ENCODE results near the gene PABPN1.

The PABPN1 gene

DNA sequence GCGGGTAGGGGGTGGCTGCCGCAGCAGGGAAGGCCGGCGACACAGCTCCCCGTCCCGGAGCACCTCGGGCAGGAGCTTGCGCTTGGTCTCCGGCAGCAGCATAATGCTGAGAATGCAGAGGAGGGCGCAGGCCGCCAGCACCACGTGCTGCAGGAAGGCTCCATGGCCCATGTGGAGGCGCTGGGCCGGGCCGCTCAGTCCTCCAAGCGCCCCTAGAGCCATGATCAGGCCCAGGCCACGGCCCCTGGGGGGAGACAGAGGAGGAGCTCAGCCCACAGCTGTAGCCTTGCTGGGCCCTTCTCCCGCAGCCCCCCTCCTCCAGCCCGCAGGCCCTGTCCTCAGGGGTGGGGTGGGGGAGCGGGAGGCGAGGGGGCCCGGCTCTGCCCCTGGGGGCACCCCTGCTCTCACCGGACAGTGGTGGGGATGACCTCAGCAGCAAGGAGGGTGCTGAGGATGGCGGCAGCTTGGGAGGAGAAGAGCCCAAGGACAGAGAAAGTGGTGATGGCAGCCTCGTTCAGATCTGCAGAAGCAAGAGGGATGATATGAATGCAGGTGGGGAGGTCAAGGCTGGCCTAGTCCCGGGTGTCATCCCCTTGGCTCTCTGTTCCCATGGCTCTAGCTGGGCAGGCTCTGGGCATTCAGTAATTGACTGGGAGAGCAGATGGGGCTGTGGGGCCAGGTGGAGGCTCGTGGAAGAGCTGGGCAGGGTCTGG, 25.6 kb downstream of the PABPN1 start:
- Histone ChIP-seq H3K27ac (no peak overlapping the region), H3K4me3 (no peak overlapping the region)
- no peak for DNase-seq (ENCODE audit: low spot score)
- TF ChIP-seq, protein P1, sequence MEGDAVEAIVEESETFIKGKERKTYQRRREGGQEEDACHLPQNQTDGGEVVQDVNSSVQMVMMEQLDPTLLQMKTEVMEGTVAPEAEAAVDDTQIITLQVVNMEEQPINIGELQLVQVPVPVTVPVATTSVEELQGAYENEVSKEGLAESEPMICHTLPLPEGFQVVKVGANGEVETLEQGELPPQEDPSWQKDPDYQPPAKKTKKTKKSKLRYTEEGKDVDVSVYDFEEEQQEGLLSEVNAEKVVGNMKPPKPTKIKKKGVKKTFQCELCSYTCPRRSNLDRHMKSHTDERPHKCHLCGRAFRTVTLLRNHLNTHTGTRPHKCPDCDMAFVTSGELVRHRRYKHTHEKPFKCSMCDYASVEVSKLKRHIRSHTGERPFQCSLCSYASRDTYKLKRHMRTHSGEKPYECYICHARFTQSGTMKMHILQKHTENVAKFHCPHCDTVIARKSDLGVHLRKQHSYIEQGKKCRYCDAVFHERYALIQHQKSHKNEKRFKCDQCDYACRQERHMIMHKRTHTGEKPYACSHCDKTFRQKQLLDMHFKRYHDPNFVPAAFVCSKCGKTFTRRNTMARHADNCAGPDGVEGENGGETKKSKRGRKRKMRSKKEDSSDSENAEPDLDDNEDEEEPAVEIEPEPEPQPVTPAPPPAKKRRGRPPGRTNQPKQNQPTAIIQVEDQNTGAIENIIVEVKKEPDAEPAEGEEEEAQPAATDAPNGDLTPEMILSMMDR (IDR thresholded peaks at IDR 0.05) = no peak

DNA sequence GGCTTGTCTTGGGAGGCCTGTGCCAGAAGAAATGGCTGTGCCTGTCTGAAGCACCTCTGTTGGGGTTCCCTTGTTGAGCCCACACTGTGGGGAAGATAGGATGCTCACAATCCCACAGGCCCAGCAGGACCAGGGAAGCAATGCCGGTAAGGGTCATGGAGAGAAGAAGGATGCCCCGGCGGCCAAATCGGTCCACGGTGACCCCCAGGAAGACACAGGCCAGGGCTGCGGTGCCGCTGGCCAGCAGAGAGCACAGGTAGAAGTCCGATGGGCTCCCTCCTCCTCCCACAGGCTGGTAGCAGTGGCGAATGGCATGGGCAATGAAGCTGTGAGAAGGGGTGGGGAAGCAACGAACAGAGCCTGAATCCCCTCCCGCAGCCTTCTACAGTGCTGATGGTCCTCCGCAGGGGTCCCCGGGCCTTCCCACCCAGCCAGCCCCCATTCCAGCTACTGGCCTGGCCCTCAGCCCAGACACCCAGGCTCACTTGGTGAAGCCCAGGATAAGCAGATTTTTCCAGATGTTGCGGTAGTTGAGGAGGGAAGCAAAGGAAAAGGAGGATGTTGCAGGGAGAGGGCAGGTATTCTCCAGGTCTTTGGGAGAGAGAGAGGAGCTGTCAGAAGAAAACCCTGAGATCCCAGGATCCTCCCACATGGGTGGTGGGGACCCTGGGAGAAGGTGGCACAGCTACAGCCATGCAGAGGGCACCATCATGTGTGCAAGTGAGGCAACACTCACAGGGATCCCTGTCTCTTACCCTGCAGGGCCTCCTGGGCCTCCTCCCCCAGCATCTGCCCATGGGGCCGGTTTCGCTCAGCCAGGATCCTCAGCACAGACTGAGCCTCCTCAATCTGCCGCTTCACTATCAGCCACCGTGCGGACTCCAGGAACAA, 26.4 kb downstream of the PABPN1 start:
- H3K27ac ChIP-seq = no peak overlapping the region
- TF ChIP-seq, protein P1 (IDR thresholded peaks at IDR 0.05) = no peak

DNA sequence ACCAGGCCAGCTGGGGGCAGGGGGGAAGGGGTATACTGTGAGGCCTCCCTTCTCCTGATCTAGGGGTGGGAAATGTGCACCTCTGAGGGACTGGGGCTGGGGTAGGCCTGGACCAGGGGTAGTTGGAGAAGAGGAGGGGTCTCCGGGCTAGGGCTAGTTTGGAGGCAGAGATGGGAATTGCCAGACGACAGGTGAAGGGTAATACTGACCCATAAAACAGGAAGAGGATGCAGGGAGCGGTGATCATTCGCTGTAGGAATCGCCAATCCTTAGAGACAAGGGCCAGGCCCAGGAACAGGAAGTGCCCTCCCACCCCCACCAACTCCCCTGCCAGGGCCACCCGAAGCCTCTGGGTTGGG, 27.0 kb downstream of the PABPN1 start:
- Histone ChIP-seq H3K4me3 (no peak overlapping the region), H3K27ac (no peak overlapping the region)
- no peak for DNase-seq (ENCODE audit: low spot score)
- TF ChIP-seq, protein P1 (IDR thresholded peaks at IDR 0.05) = no peak

More for the DNA sequence above, 26.4 kb downstream of the PABPN1 start:
- no peak for DNase-seq (ENCODE audit: low spot score)
- H3K4me3 ChIP-seq = no peak overlapping the region

DNA sequence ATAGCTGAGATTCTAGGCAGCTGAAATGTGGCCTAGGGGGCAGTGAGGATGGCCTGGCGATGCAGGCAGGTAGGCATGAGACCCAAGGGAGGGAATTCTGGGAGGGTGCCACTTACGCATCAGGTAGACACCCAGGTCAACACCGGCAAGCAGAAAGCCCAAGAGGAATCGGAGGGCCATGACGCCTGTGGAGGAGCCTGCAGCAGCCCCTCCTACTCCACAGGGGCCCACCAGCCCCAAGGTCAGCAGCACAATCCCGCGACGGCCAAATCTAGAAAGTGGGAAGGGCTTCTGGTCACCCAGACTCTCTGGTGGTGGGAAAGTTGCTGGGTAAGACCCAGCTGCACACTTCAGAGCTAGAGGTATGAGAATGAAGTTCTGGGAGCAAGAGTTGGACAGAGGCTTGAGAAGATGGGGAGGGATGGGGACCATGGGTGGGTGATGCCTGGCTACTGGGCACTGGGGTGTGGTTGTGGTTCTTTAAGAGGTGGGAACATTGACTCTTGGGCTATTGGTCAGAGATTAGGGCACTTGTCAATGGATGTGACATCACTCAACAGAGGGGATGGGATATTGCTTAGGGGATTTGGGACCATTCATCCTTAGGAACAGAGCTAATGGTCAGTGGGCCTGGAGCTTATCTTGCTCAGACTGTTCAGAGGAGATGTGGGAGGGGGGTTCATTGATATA, 28.0 kb downstream of the PABPN1 start:
- H3K27ac ChIP-seq = no peak overlapping the region
- TF ChIP-seq, protein P1 (IDR thresholded peaks at IDR 0.05) = no peak
- DNase-seq (ENCODE audit: low spot score) = peak; percentile 64

DNA sequence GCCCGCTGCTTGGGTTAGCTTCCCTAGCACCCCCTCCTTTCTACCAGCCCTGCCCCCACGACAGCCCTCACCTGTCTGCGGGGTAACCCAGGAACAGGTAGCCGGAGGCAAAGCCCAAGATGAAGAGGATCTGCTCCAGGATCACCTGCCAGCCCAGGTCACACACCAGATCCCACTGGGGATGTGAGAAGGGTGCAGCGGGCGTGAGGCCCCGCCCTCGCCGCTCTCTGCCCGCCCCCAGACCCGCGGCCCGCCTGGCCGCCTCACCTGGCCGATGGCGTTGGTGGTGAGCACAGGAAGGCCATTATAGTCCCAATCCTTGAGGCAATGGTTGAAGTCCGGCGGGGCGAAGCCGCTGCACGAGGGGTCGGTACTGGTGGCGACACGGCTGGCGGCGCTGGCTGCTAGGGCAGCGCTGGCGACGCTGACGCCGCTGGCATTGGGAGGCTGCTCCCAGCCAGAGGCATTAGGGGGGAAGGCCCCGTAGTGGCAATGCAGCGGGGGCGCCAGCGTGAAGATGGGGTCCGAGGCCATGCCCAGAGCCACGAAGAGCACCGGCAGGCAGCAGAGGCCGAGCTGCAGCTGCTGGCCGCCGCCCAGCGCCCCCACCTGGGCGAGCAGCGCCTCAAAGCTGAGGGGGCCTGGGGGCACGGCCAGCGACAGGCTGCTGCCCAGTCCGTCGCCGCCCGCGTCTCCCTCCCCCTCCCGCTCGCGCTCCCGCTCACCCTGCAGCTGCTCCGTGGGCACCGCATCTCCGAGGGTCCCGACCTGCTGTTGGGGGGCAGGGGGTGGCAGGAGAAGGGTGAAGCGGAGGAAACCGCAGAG, 30.6 kb downstream of the PABPN1 start:
- peak; percentile 72 for DNase-seq (ENCODE audit: low spot score)
- peak overlapping the region; percentile 91 for H3K4me3 ChIP-seq
- peak overlapping the region; percentile 50 to 84 for H3K27ac ChIP-seq
- TF ChIP-seq, protein P1 (IDR thresholded peaks at IDR 0.05) = no peak

More for the DNA sequence above, 28.0 kb downstream of the PABPN1 start:
- no peak overlapping the region for H3K4me3 ChIP-seq
